HFFc6 (cell line): ENCODE measurements around the gene CDH22. TPM values are rescaled to one million over a fixed set of nuclear protein-coding genes. Genes with fewer than 3 reads are reported as not detected.

Experiments
- DNase-seq: peaks from one replicate; pipeline ENCODE4 v3.0.0-alpha.2; 2018
- H3K27ac Mint-ChIP-seq: 2 replicates; pipeline ENCODE4 v1.8.0; 2020; ENCODE audit warnings: mild to moderate bottlenecking, mixed read lengths
- H3K27me3 Mint-ChIP-seq: 2 replicates; pipeline ENCODE4 v1.8.0; 2021; ENCODE audit warnings: mild to moderate bottlenecking, moderate library complexity, mixed read lengths; ENCODE audit not compliant: insufficient read depth
- H3K36me3 Mint-ChIP-seq: 2 replicates; pipeline ENCODE4 v1.8.0; 2021; ENCODE audit warnings: low read depth, mixed read lengths
- H3K4me1 Mint-ChIP-seq: 2 replicates; pipeline ENCODE4 v1.8.0; 2020; ENCODE audit warnings: low read depth, mixed read lengths
- H3K4me3 Mint-ChIP-seq: 2 replicates; pipeline ENCODE4 v1.8.0; 2020; ENCODE audit warnings: mild to moderate bottlenecking, moderate library complexity, mixed read lengths
- H3K9me3 Mint-ChIP-seq: 2 replicates; pipeline ENCODE4 v1.8.0; 2020; ENCODE audit warnings: mild to moderate bottlenecking, mixed read lengths
- total RNA-seq, 6 experiments: library from RNA; stranded (reverse); fragmentation: NEBNext Ultra II Directional; extraction: Animal tissue kit (Norgen Biotek cat#: 25700); gene quantifications; 2 replicates in 1 of 6; 3 replicates in 5 of 6; pipeline ENCODE4 v1.2.3, GENCODE V29; 2021
- TF ChIP-seq, protein P1 (sequence below): fragments of 200-600 bp; sonication (generic); IDR thresholded peaks from 2 replicates; pipeline ENCODE4 v1.5.0; 2021; ENCODE audit warnings: antibody characterized with exemption, mild to moderate bottlenecking

Gene CDH22
- total RNA-seq, 6 experiments from 2014 or later = not detected

DNA sequence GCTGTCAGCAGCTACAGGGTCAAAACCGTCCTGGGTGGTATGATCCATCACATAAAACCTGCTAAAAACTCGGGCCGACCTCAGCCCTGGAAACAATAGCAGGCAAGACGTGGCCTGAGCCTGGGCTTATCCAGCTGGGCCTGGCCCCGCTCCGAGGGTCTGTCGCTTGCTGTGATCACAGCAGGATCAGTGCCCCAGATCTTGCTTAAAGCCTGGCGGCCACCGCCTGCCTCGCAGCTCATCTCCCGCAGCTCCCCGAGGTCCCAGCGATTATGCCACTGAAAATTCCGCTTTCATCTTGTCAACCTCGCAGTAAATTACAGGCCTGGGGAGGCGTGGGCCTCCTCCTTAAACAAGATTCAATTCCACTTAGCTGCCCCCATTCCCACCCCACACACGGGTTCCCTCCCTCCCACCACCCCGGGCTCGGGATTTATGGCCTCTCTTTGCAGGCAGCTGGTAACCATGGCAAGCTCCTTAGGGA, 40.1 kb downstream of the CDH22 start:
- no peak for DNase-seq
- Mint-ChIP-seq H3K27me3 (peaks cover 26% of the 10 kb centered on the region), H3K27ac (no peak overlapping the region), H3K9me3 (no peaks in the 10 kb centered on the region), H3K4me1 (no peaks in the 10 kb centered on the region), H3K4me3 (no peak overlapping the region), H3K36me3 (no peaks in the 10 kb centered on the region)
- TF ChIP-seq, protein P1, sequence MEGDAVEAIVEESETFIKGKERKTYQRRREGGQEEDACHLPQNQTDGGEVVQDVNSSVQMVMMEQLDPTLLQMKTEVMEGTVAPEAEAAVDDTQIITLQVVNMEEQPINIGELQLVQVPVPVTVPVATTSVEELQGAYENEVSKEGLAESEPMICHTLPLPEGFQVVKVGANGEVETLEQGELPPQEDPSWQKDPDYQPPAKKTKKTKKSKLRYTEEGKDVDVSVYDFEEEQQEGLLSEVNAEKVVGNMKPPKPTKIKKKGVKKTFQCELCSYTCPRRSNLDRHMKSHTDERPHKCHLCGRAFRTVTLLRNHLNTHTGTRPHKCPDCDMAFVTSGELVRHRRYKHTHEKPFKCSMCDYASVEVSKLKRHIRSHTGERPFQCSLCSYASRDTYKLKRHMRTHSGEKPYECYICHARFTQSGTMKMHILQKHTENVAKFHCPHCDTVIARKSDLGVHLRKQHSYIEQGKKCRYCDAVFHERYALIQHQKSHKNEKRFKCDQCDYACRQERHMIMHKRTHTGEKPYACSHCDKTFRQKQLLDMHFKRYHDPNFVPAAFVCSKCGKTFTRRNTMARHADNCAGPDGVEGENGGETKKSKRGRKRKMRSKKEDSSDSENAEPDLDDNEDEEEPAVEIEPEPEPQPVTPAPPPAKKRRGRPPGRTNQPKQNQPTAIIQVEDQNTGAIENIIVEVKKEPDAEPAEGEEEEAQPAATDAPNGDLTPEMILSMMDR = no peak

DNA sequence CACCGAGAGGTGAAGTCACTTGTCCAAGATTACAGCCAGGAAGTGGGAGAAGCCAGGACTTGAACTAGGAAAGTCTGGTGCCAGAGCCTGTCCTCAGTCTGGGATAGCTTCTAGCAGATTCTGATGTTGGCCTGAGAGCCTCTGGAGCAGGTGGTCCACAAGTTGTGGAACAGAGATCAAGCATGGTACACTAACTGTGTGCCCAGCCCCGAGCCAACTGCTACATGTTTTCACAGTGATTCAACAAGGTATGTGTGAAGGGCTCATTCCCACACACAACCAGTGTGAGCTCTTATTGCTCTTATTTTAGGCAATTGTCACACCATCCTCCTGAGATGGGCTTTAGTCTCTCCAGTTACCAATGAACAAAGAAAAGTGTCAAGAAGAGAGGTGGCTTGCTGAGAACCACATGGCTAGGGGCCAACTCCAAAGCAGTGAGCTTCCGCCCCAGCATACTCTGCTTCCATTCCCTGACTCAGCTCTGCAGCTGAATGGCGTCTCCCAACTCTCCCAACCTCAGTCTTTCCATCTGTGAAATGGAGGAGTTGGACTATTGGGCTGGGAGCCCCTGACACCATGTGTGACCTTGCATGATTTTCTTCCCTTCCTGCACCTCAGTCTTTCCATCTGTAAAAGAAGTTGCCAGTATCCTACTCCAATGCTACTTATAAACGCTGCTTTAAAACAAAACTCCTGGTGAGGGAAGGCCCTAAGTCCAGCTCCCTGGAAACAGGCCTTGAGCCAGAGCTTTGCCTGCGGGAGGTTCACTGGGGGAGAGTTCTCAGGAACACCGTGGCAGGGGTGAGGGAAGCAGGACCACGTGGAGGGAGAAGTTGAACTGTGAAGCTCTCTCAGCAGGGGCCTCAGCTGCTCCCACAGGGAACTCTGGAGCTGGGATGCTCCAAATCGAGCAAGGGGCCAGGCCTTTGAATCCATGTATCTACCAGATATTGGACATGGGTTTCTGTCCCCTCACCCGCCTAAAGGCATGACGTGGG, 40.9 kb downstream of the CDH22 start:
- Mint-ChIP-seq H3K27ac (no peak overlapping the region), H3K4me1 (no peaks in the 10 kb centered on the region), H3K27me3 (peaks cover 29% of the 10 kb centered on the region), H3K4me3 (no peak overlapping the region), H3K36me3 (no peaks in the 10 kb centered on the region), H3K9me3 (no peaks in the 10 kb centered on the region)
- TF ChIP-seq, protein P1 = no peak
- DNase-seq = no peak

DNA sequence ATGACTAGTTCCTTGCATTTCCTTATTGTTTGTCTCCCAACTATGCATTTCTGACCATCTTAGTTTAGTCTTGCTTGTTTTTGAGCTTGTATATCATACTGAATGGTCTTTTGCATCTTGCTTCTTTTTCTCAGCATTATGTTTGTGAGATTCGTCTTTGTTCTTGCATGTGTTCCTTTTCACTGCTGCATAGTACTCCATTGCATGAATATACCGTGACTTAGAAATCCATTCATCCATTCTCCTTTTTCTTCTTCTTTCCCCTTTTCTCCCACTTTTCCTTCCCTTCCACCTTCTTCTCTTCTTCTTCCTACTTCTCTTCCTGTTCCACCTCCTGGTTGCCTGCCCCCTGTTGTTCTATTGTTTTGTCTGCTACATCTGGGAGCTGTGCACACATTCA, 42.8 kb downstream of the CDH22 start:
- Mint-ChIP-seq H3K27me3 (peaks cover 29% of the 10 kb centered on the region), H3K9me3 (no peaks in the 10 kb centered on the region), H3K36me3 (no peaks in the 10 kb centered on the region), H3K4me3 (no peak overlapping the region), H3K4me1 (no peaks in the 10 kb centered on the region), H3K27ac (no peak overlapping the region)
- TF ChIP-seq, protein P1 = no peak
- DNase-seq = no peak

DNA sequence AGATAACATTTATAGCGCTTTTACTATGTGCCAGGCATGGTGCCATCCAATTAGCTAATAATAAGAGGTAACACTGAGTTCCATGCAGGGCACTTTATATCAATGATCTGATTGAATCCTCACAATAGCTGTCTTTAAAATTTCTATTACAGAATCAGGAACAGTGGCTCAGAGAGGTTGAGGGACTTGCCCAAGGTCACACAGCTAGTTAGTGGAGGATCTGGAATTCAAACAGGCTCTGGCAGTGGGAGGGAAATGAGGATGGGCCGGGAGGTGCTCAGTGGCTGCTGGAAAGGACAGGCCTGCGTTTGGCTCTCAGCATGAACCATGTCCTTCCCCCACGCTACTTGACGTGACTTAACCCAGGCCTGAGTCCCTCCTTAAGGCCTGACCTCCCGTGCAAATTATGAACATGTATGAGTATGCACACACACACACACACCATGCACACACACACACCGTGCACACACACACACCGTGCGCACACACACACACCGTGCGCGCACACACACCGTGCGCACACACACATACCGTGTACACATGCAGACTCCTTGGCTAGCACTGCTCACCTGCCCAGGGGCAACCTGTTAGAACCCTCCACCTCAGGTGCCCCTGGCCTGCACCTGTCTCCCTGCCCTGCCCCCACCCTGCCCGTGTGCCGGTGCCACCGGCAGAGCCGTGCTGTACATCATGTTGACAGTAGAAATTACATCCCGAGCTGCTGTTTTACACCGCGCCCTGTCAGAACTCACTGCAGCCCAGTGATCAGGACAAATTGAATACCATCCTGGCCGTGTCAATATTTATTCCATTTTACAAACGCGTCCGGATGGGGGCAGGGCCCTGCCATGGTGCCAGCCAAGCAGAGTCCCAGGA, 43.7 kb downstream of the CDH22 start:
- H3K27ac Mint-ChIP-seq = no peak overlapping the region
- H3K9me3 Mint-ChIP-seq = no peaks in the 10 kb centered on the region
- peaks cover 29% of the 10 kb centered on the region for H3K27me3 Mint-ChIP-seq
- no peak overlapping the region for H3K4me3 Mint-ChIP-seq
- no peaks in the 10 kb centered on the region for H3K36me3 Mint-ChIP-seq
- TF ChIP-seq, protein P1 = no peak
- no peaks in the 10 kb centered on the region for H3K4me1 Mint-ChIP-seq
- DNase-seq = no peak

DNA sequence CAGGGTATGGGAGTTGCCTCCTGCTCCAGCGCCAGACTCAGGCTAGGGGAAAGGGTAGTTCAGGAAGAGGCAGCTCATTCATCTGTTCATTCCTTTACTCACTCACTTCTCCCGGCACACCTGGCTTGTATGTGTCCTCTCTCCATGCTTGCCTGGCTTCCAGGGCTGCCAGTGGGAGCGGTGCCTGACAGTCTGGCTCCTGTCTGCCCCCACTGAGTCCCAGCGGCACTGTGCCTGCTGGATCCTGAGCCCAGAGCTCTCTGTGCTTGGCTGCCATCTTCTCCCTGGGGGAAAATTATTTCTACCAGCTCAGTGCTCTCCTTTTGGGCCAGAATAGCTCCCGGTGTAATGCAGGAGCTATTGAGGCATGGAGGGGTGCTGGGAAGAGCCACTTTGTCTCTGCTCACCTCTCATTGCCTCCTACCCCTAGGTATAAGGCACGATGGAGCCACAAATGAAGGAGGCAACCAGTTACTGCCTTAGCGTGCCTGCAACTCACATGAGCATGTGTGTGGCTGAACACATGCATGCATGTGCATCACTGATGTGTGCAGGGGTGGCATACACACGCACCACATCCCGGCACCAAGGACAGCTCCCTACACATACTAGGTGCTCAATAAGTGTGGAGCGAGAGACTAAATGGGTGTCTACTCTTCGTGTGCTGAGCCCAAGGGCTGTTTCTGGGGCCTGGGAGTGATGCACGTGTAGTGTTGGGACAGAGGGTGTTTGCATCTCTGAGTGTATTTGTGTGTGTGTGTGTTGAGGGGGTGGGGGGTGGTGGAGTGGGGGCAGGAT, 46.6 kb downstream of the CDH22 start:
- no peak overlapping the region for H3K4me3 Mint-ChIP-seq
- H3K36me3 Mint-ChIP-seq = no peaks in the 10 kb centered on the region
- H3K9me3 Mint-ChIP-seq = no peaks in the 10 kb centered on the region
- H3K27ac Mint-ChIP-seq = no peak overlapping the region
- H3K27me3 Mint-ChIP-seq = peaks cover 23% of the 10 kb centered on the region
- DNase-seq = no peak
- H3K4me1 Mint-ChIP-seq = no peaks in the 10 kb centered on the region
- TF ChIP-seq, protein P1 = no peak
